Erythroblast (primary cell): ENCODE data around the gene INO80.

Experiments
- GATA1 ChIP-seq: IDR thresholded peaks from 2 replicates; pipeline ENCODE4 v1.6.1; 2011; ENCODE audit warnings: low read depth, mild to moderate bottlenecking, control low read depth, low read length, moderate library complexity
- POLR2A ChIP-seq: IDR thresholded peaks from 2 replicates; pipeline ENCODE4 v1.6.1; 2011; ENCODE audit warnings: mild to moderate bottlenecking, low read length

- no peak for TF ChIP-seq POLR2A
- TF ChIP-seq GATA1: no peak
These were observed 141.2 kb downstream of the INO80 start for GRCh38 chr15:40974879-40975278.
